IMR-90 (cell line): ENCODE results near the gene CFHR2. TPM values are rescaled to one million over a fixed set of nuclear protein-coding genes. Genes with fewer than 3 reads are reported as not detected.
"Not testable (repeated sequence)": the region's sequence is repeated elsewhere in the genome, so short reads cannot be mapped to it uniquely, and the experiment has no call there.

Experiments used
- ATAC-seq: fragments of 200-7000 bp; cut with Tn5 transposase; 2 replicates; pipeline ENCODE4 v1.9.1; 2020; ENCODE audit warnings: low read depth, mild to moderate bottlenecking, moderate library complexity
- BruUV-seq: library from RNA; stranded (reverse); fragments of 400-500 nt; replicated peaks from 2 replicates; lab custom pipeline; 2021; lab: Mats Ljungman, UMichigan
- CTCF ChIA-PET: fragments of 300-600 bp; formaldehyde crosslinking; extraction: SDS; loops from one replicate; lab custom pipeline; 2021; ENCODE audit warnings: antibody characterized with exemption; lab: Yijun Ruan, JAX
- POLR2A ChIA-PET: fragments of 300-600 bp; sonication (Branson Sonifier 250); formaldehyde crosslinking; loops from one replicate; lab custom pipeline; 2022; ENCODE audit warnings: antibody characterized with exemption; ENCODE audit not compliant: unreplicated experiment; lab: Charles Lee
- DNase-seq: peaks from one replicate; pipeline ENCODE4 v3.0.0; 2013
- H2AFZ ChIP-seq: replicated peaks from 2 replicates; pipeline ENCODE3; 2013; ENCODE audit warnings: low read length, mild to moderate bottlenecking; ENCODE audit not compliant: poor library complexity
- H2AK5ac ChIP-seq: 2 replicates; pipeline ENCODE4 v1.6.1; 2013; ENCODE audit warnings: low read depth, low read length, inconsistent platforms
- H2AK9ac ChIP-seq: replicated peaks from 2 replicates; pipeline ENCODE3; 2013; ENCODE audit warnings: mild to moderate bottlenecking, low read depth, low read length, moderate library complexity; ENCODE audit not compliant: poor library complexity
- H2BK120ac ChIP-seq: 2 replicates; pipeline ENCODE4 v1.6.1; 2013; ENCODE audit warnings: low read depth, low read length, inconsistent platforms
- H2BK15ac ChIP-seq: 3 replicates; pipeline ENCODE4 v1.6.1; 2013; ENCODE audit warnings: low read depth, low read length, inconsistent platforms
- H2BK20ac ChIP-seq: 2 replicates; pipeline ENCODE4 v1.6.1; 2013; ENCODE audit warnings: low read depth, mild to moderate bottlenecking, inconsistent platforms, low read length, moderate library complexity
- H2BK5ac ChIP-seq: 2 replicates; pipeline ENCODE4 v1.6.1; 2013; ENCODE audit warnings: mild to moderate bottlenecking, low read depth, low read length, inconsistent platforms; ENCODE audit not compliant: poor library complexity, severe bottlenecking
- H3K14ac ChIP-seq: replicated peaks from 2 replicates; pipeline ENCODE4 v1.6.1; 2013; ENCODE audit warnings: low read depth, low read length, inconsistent platforms
- H3K18ac ChIP-seq: 2 replicates; pipeline ENCODE4 v1.6.1; 2013; ENCODE audit warnings: low read depth, low read length, control low read depth
- H3K23ac ChIP-seq: 2 replicates; pipeline ENCODE4 v1.6.1; 2013; ENCODE audit warnings: low read depth, low read length, inconsistent platforms
- H3K27ac ChIP-seq: 2 replicates; pipeline ENCODE4 v1.5.1; 2013; ENCODE audit warnings: mild to moderate bottlenecking, control low read depth, low read length; ENCODE audit not compliant: insufficient read depth
- H3K27me3 ChIP-seq: 2 replicates; pipeline ENCODE4 v1.6.1; 2013; ENCODE audit warnings: low read length; ENCODE audit not compliant: control insufficient read depth, insufficient read depth
- H3K36me3 ChIP-seq: 2 replicates; pipeline ENCODE4 v1.6.1; 2013; ENCODE audit warnings: low read length, mixed read lengths; ENCODE audit not compliant: control insufficient read depth, insufficient read depth
- H3K4ac ChIP-seq: 2 replicates; pipeline ENCODE4 v1.6.1; 2013; ENCODE audit warnings: low read depth, low read length, inconsistent platforms
- H3K4me1 ChIP-seq: 2 replicates; pipeline ENCODE4 v1.6.1; 2013; ENCODE audit warnings: low read length, mixed read lengths; ENCODE audit not compliant: control insufficient read depth, insufficient read depth
- H3K4me2 ChIP-seq: 2 replicates; pipeline ENCODE4 v1.6.1; 2013; ENCODE audit warnings: low read depth, mild to moderate bottlenecking, control low read depth, low read length, moderate library complexity
- H3K4me3 ChIP-seq: 2 replicates; pipeline ENCODE4 v1.5.1; 2013; ENCODE audit warnings: low read depth, mild to moderate bottlenecking, control low read depth, low read length, moderate library complexity; ENCODE audit not compliant: insufficient read depth
- H3K56ac ChIP-seq: 2 replicates; pipeline ENCODE4 v1.6.1; 2013; ENCODE audit warnings: low read length, inconsistent platforms; ENCODE audit not compliant: insufficient read depth; ENCODE audit errors: extremely low read depth
- H3K79me1 ChIP-seq, 2 experiments: 2 replicates each; pipeline ENCODE4 v1.6.1; 2013; ENCODE audit warnings: low read length in 2 of 2, inconsistent platforms in 1 of 2, low read depth in 1 of 2
- H3K9ac ChIP-seq: 2 replicates; pipeline ENCODE4 v1.6.1; 2013; ENCODE audit warnings: low read depth, low read length, control low read depth
- H3K9me1 ChIP-seq: 2 replicates; pipeline ENCODE4 v1.6.1; 2013; ENCODE audit warnings: low read length, inconsistent platforms; ENCODE audit not compliant: insufficient read depth
- H3K9me3 ChIP-seq: 2 replicates; pipeline ENCODE4 v1.6.1; 2013; ENCODE audit warnings: low read length; ENCODE audit not compliant: control insufficient read depth, insufficient read depth
- H4K20me1 ChIP-seq: 2 replicates; pipeline ENCODE4 v1.6.1; 2013; ENCODE audit warnings: low read length, inconsistent platforms; ENCODE audit not compliant: insufficient read depth
- H4K5ac ChIP-seq: 2 replicates; pipeline ENCODE4 v1.6.1; 2013; ENCODE audit warnings: mild to moderate bottlenecking, low read depth, low read length, control low read depth
- H4K8ac ChIP-seq, 2 experiments: 2 replicates each; pipeline ENCODE4 v1.6.1; 2013; ENCODE audit warnings: low read depth in 2 of 2, low read length in 2 of 2, control low read depth in 1 of 2, inconsistent platforms in 1 of 2
- H4K91ac ChIP-seq: 2 replicates; pipeline ENCODE4 v1.6.1; 2013; ENCODE audit warnings: low read depth, low read length, inconsistent platforms; ENCODE audit not compliant: insufficient read depth
- FOS ChIP-seq: fragments of 150-350 bp; IDR thresholded peaks from 2 replicates; pipeline ENCODE4 v1.6.1; 2016; ENCODE audit warnings: low read depth, low read length
- WGBS, 2 experiments: methylation state at CpG; one replicate each; pipeline versions ENCODE4 v1.1.5 to v1.1.7; 2013; ENCODE audit warnings: missing lambda C conversion rate in 2 of 2; ENCODE audit not compliant: insufficient read length in 1 of 2; ENCODE audit errors: extremely low coverage in 2 of 2; 5-methylcytosine and 5-hydroxymethylcytosine counted together
- dilution Hi-C: fragments of 300-500 bp; cut with HindIII; formaldehyde crosslinking; loops from one replicate; pipeline ENCODE4 v1.14.3; 2018; ENCODE audit warnings: low sequenced_read_pairs; ENCODE audit not compliant: unreplicated experiment
- in situ Hi-C: fragments of 300-500 bp; cut with MboI; formaldehyde crosslinking; loops from 3 replicates; pipeline ENCODE4 v1.14.3; 2019; ENCODE audit warnings: low sequenced_read_pairs, inconsistent platforms, mixed read lengths
- intact Hi-C: fragments of 100-400 bp; cut with micrococcal nuclease; formaldehyde crosslinking; loops from 2 replicates; pipeline ENCODE4 v1.10.0; 2022
- polyA plus RNA-seq, 3 experiments: library from polyadenylated mRNA; depleted of rRNA; stranded (reverse); fragments of >200 nt; gene quantifications; 2 replicates each; pipeline ENCODE4 v1.2.3, GENCODE V29; 2012; ENCODE audit warnings: low replicate concordance in 1 of 3
- total RNA-seq: library from RNA; depleted of rRNA; stranded (reverse); fragments of >200 nt; gene quantifications from 2 replicates; pipeline ENCODE4 v1.2.3, GENCODE V29; 2012

The CFHR2 gene
- total and polyA plus RNA-seq, 2 of the 4 experiments (the other 2 are of a cell fraction): not detected

DNA sequence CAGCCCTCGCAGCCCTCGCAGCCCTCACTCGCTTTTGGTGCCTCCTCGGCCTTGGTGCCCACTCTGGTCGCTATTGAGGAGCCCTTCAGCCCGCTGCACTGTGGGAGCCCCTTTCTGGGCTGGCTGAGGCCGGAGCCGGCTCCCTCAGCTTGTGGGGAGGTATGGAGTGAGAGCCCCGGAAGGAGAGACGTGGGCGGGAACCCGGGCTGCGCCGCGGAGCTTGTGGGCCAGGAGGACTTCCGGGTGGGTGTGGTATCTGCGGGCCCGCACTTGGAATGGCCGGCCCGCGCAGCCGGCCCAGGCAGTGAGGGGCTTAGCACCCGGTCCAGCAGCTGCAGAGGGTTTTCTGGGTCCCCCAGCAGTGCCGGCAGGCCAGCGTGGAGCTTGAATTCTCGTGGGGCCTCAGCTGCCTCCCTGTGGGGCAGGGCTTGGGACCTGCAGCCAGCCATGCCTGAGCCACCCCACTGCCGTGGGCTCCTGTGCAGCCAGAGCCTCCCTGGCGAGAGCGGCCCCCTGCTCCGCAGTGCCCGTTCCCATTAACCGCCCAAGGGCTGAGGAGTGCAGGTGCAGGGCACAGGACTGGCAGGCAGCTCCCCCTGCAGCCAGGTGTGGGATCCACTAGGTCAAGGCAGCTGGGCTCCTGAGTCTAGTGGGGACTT lies 9.9 kb upstream of the CFHR2 start:
- H3K4me3 ChIP-seq: no peak overlapping the region
- H2BK20ac ChIP-seq: no peak overlapping the region
- H4K91ac ChIP-seq: no peak overlapping the region
- H3K27ac ChIP-seq: no peak overlapping the region
- H4K8ac ChIP-seq: no peak overlapping the region
- H2BK120ac ChIP-seq: no peak overlapping the region
- H3K4me1 ChIP-seq: no peaks in the 10 kb centered on the region
- H3K9me1 ChIP-seq: no peaks in the 10 kb centered on the region
- H3K36me3 ChIP-seq: no peaks in the 10 kb centered on the region
- no peak overlapping the region for H3K4me2 ChIP-seq
- H2AK5ac ChIP-seq: no peak overlapping the region
- H3K18ac ChIP-seq: no peak overlapping the region
- in situ Hi-C loops (no loop called here), dilution Hi-C loops (no loop called here), intact Hi-C loops (no loop called here)
- H3K56ac ChIP-seq: no peak overlapping the region
- H2BK5ac ChIP-seq: no peak overlapping the region
- DNase-seq (no peak), ATAC-seq (no peak)
- no peak overlapping the region for H2AK9ac ChIP-seq
- H3K14ac ChIP-seq: no peak overlapping the region
- H4K20me1 ChIP-seq: no peaks in the 10 kb centered on the region
- no TSS peak for BruUV-seq
- no peak overlapping the region for H3K23ac ChIP-seq
- POLR2A ChIA-PET: no interaction called here
- H3K4ac ChIP-seq: no peak overlapping the region
- H2AFZ ChIP-seq: no peak overlapping the region
- no peak overlapping the region for H3K9ac ChIP-seq
- WGBS, 2 experiments: 84% methylated on average over 24 of the region's 32 CpGs; no CpG with 5 or more reads in 1 of the 2 experiments
- no peak overlapping the region for H4K5ac ChIP-seq
- no peak for TF ChIP-seq FOS
- H3K27me3 ChIP-seq: no peaks in the 10 kb centered on the region
- CTCF ChIA-PET: no interaction called here
- no peaks in the 10 kb centered on the region for H3K9me3 ChIP-seq
- no peaks in the 10 kb centered on the region for H3K79me1 ChIP-seq
- no peak overlapping the region for H2BK15ac ChIP-seq

DNA sequence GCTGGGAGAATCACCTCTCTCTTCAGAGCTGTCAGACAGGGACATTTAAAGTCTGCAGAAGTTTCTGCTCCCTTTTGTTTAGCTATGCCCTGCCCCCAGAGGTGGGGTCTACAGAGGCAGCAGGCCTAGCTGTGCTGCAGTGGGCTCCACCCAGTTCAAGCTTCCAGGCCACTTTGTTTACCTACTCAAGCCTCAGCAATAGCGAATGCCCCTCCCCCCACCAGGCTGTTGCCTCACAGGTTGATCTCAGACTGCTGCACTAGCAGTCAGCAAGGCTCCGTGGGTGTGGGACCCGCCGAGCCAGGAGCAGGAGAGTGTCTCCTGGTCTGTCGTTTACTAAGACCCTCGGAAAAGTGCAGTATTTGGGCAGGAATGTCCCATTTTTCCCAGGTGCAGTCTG lies 2.1 kb upstream of the CFHR2 start:
- H2BK5ac ChIP-seq, H2BK15ac ChIP-seq, H3K56ac ChIP-seq, H3K9me1 ChIP-seq, H2BK20ac ChIP-seq, H3K23ac ChIP-seq, in situ Hi-C loops, H3K9ac ChIP-seq, BruUV-seq, intact Hi-C loops, H3K36me3 ChIP-seq, H3K79me1 ChIP-seq, H3K4me3 ChIP-seq, H4K20me1 ChIP-seq, H3K4ac ChIP-seq, H3K18ac ChIP-seq, H3K27ac ChIP-seq, H2AFZ ChIP-seq, H2BK120ac ChIP-seq, H4K5ac ChIP-seq, POLR2A ChIA-PET, H3K4me1 ChIP-seq, ATAC-seq, CTCF ChIA-PET, H2AK9ac ChIP-seq, H2AK5ac ChIP-seq, H3K9me3 ChIP-seq, H3K27me3 ChIP-seq, H3K14ac ChIP-seq, DNase-seq, dilution Hi-C loops, H3K4me2 ChIP-seq, H4K91ac ChIP-seq, H4K8ac ChIP-seq: not testable (repeated sequence)
- no CpG with 5 or more reads among the region's 6 CpGs for WGBS, 2 experiments
